AG08395 (cell line): ENCODE measurements around the gene NLRP14.

Experiments used
- DNase-seq: peaks from one replicate; pipeline ENCODE4 v3.0.0; 2012; ENCODE audit warnings: mixed read lengths, low spot score

Gene NLRP14, protein sequence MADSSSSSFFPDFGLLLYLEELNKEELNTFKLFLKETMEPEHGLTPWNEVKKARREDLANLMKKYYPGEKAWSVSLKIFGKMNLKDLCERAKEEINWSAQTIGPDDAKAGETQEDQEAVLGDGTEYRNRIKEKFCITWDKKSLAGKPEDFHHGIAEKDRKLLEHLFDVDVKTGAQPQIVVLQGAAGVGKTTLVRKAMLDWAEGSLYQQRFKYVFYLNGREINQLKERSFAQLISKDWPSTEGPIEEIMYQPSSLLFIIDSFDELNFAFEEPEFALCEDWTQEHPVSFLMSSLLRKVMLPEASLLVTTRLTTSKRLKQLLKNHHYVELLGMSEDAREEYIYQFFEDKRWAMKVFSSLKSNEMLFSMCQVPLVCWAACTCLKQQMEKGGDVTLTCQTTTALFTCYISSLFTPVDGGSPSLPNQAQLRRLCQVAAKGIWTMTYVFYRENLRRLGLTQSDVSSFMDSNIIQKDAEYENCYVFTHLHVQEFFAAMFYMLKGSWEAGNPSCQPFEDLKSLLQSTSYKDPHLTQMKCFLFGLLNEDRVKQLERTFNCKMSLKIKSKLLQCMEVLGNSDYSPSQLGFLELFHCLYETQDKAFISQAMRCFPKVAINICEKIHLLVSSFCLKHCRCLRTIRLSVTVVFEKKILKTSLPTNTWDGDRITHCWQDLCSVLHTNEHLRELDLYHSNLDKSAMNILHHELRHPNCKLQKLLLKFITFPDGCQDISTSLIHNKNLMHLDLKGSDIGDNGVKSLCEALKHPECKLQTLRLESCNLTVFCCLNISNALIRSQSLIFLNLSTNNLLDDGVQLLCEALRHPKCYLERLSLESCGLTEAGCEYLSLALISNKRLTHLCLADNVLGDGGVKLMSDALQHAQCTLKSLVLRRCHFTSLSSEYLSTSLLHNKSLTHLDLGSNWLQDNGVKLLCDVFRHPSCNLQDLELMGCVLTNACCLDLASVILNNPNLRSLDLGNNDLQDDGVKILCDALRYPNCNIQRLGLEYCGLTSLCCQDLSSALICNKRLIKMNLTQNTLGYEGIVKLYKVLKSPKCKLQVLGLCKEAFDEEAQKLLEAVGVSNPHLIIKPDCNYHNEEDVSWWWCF

DNA sequence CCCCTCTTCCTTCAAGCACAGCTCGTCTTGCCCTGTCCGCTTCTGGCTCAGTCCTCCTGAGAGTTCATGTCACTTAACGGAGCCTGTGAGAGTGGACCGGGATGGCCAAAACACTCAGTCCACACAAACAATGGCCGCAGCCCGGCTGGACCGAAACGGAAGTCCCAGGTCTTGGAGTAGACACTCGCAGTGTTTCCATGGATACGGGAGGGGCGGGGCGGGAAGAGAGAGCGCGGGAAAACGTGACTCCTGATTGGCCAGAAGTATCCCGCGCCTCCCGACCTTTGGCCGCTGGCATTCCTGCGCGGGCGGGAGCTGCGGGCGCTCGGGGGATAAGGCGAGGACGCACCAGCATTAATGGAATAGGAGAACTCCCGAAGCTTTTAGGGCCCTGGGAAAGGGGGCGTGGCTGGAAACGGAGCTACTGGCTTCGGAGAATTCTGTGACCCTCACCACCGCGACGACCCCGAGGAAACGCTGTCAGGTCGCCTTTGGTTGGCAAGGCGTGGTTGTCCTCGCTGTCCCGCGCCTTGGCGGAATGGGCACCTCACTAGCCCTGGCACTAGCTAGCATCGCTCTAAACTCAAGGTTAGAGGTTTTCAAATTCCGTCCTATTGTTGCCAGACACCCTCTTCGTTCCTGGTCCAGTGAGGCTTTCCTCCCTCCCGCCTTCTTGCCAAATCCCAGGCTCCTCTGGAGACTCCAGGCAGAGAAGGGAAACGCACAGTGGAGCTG, at the start of gene NLRP14, which contains the start of gene ZNF214:
NLRP14 (plus strand) TSS at position 297 of the 735 bp plus-strand sequence. CDS start 18,108 bp downstream, outside the sequence.
ZNF214 (minus strand) TSS at position 164 of the 735 bp plus-strand sequence. CDS start 17,511 bp downstream, outside the sequence.
- DNase-seq: peak; percentile 99

GRCh38 chr11:6979365-6979764, 40.9 kb upstream of the NLRP14 start:
- DNase-seq: peak; percentile 38

DNA sequence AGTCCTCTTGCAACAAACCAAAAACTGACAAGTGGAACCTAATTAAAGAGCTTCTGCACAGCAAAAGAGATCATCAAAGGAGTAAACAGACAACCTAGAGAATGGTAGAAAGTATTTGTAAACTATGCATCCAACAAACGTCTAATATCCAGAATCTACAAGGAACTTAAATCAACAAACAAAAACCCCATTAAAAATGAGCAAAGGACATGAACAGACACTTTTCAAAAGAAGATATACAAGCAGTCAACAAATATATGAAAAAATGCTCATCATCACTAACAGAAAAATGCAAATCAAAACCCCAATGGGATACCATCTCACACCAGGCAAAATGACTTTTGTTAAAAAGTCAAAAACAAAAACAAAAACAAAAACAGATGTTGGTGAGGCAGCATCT, 33.8 kb upstream of the NLRP14 start:
- no peak for DNase-seq

DNA sequence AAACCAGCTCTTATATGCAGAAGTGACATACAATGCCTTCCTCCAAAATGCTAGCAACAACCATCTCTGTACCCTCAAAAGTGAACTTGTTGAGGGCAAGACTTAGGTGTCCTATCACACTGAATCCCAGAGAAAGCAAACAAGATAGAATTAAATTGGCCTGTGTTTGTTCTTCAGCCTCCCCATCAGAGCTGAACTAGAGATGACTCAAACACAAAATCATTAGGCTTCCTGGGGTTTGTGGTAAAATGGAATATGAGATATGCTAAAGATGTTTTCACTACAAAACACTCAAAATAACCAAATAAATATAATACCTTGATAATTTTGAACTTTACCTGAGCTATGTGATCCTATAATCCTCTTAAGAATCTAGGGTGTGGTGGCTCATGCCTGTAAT, 31.8 kb upstream of the NLRP14 start:
- DNase-seq: peak; percentile 13

GRCh38 chr11:6991227-6991626, 29.1 kb upstream of the NLRP14 start:
- DNase-seq: no peak

- DNase-seq: peak; percentile 8
Measured at GRCh38 chr11:6992026-6992425, 28.3 kb upstream of the NLRP14 start.

DNA sequence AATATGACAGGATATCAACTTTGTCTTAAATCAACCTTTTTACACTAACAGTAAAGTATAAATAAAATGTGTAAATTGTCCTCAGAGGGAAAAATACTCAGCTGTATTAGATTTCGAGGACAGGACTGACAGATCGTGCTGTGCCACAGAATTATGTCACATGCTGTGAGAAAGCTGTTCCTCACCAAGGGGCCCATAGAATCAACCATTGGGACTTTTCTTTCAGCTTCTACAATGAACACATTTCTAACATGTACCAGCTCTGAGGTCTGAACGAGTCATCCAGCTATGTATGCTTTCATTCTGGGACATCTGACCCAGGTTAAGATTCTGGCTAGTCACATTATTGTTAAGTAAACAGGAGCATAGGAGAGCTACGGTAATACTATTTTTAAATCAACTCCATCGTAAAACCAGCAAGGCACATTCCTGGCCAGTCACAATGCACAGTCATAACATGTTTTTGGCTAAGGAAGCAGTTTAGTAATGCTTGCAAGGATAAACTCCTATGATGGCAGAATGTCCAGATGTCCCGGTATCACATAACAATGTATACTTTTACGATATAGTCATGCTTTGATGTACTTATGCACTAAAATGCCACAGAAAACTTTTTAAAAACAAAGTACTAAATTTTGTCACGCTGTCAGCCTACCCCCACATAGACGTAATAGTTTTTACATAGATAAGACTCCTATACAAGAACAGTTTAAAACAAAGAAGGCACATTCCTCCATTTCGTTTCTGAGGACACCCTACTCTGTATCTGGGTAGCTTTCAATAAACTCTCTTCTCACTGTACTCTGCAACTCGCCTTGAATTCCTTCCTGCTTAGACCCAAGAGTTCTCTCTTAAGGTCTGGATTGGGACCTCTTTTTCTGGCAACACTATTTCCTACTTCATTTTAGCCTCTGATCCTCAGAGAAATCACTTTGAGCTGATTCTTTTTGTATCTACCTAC, 27.5 kb upstream of the NLRP14 start:
- peak; percentile 46 for DNase-seq

DNA sequence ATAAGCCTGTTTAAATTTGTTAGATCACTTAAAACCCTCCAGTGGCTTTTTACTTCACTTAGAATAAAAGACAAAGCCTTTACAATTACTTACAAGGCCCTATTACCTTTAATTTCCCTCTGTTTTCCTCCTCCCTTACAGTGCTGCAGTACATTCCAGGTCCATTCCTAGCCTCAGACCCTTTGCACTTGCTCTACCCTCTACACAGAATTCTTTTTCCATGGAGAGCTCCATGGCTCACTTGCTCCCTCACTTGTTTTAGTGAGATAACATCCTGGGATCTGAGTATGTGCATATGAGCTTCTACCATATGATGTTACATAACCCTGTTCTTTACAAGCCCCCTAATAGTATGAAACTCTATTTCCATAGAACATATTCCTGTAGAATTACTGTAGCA, 24.6 kb upstream of the NLRP14 start:
- DNase-seq: no peak

DNA sequence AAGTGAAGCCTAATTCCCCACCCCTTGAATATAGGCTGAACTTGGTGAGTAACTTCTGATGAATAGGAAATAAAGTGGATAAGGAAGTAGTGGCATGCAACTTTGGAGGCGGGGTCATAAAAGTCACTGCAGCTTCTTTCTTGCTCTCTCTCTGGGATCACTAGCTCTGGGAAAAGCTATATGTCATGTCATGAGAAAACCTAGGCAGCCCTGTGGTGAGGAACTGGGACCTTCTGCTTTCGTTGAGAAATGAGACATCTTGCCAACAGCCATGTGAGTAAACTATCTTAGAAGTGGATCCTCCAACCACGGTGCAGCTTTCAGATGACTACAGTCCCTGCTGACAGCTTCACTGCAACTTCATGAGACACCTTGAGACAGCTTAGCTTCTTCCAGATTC, 15.8 kb upstream of the NLRP14 start:
- DNase-seq: peak; percentile 49

- DNase-seq: no peak
Measured at GRCh38 chr11:7014118-7014517, 6.2 kb upstream of the NLRP14 start.

- DNase-seq: no peak
Measured at GRCh38 chr11:7016011-7016410, 4.3 kb upstream of the NLRP14 start.

DNA sequence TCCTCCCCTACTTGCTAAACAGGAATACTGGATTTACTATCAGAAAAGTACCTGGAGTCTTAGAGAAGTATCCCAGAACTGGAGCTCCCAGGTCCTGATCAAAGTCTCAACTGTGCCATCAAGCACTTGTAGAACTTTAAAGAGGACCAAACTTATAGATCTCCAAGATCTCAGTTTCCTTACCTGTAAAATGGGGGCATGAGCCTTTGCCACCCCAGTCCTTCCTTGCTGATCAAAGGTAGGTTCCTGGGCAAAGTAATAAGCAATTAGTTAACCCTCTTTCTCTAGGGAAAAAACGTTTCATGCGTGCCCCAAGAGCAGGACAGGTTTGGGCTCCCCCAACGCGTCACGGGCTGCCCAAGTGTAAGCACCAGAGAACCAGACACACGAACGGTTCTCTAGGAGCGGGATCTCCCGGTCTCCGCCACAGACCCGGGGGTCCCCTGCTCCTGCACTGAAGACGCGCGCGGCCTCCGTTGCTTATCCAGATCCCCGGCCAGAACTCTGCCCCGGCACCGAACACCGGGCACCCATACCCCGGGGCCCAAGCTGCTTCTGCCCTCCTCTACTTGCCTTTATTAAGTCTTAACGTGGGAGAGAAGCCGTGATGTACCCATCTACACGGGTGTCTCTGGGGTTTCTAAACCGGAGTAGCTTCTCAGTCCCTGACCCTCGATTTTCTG, 638 bp upstream of the NLRP14 start:
- peak; percentile 31 for DNase-seq

GRCh38 chr11:7021318-7021717, 1.0 kb downstream of the NLRP14 start:
- no peak for DNase-seq

- DNase-seq: no peak
Measured at GRCh38 chr11:7028141-7028540, 7.9 kb downstream of the NLRP14 start.

DNA sequence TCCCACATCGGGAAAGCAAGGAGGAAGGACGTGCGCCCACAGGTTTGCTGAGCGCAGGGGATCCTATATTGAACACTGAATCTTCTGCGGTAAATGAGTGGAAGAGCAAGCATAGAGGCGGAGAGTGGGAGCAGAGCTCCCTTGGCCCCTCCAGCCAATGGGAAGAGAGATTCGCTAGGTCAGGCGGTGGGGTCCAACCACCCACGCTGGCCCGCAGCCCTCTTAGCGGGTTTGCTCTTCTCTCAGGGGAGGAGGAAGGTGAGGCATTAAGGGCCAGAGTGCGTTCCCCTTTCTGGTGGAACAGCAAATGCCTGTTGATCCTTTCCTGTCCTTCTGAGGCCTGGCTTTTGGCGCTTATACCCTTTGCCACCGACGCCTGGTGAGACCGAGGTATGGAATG, 10.6 kb downstream of the NLRP14 start:
- no peak for DNase-seq

DNA sequence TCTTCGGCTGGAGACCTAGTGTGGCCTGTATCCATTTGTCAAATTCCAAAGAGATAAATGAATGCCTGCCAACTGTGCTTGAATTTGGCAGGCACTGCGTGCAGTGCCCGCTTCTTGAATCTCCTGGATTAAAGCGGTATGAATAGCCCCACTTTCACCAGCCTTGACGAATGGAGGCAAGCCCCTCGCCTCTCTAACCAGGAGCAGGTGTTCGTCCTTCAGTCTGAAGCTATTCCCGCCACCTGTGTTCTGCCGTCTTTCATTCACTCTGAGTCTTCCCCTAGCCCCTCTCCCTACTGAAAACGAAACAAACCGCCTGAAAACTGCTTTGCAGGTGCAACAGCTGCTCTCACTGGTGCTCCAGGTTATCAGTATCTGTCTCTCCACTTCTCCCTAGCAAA, 11.2 kb downstream of the NLRP14 start:
- DNase-seq: no peak

DNA sequence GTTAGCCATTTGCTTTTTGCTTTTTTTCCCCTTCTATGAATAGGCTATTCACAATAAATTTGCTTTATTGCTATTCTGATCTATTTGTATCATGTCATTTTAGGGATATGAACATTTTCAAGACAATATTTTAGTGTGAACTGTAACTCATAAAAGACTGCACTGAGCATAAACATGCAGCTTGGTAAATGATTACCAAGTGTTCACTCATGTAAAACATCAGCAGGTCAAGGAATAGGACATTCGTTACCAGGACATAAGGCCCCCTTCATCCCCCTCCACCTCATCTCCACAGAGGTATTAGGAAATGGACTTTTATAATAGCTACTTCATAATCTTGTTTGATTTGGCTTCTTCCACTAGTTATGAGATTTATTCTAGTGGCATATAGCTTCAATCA, 12.4 kb downstream of the NLRP14 start:
- DNase-seq: no peak

DNA sequence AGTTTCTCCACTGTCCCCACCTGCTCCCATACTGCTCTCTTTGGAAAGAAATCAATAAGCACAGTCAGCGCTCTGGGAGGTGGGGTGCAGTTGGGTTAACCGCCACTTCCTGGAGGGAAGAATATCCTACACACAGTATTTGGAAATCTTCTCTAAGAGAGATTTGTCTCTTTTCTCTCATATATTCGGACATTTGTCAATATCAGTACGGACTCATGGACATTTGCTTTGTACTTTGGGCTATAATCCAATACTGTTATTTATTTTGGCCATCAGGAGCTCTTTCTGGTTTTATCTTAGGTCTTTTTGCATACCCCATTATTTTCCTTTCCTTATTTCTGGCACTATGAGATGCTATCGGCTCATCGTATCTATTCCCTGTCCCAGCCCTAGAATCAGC, 13.7 kb downstream of the NLRP14 start:
- no peak for DNase-seq

DNA sequence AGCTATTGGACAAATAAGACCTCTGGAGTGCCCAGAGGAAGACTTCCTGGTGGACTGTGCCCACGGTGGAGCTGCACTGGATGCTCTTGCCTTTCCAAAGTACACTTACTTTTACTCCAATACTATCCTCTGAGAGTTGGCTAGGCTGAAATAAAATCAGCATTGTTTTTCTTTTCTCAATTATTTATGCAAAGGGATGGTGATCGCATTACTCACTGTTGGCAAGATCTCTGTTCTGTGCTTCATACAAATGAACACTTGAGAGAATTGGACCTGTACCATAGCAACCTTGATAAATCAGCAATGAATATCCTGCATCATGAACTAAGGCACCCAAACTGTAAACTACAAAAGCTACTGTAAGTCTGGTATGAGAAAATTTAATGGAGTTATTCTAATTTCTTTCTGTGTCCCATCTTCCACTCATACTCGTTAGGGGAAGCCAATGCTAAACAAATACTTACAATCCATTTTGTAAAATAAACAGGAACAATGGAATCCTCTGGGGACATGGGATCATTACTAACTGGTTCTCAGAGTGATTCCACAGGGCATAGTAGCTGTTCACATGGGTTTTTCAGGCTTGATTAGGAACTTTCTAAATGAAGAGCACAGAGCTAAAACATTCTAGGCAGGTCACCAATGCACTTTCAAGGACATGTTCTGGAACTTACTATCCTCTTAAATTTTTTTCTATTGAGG, 26.3 kb downstream of the NLRP14 start:
- peak; percentile 5 for DNase-seq
